HT1080 (cell line): ENCODE measurements around the gene MRPL24. TPM values are rescaled to one million over a fixed set of nuclear protein-coding genes. Genes with fewer than 3 reads are reported as not detected.

Source experiments
- DNase-seq: peaks from one replicate; pipeline ENCODE4 v3.0.0-alpha.2; 2015; ENCODE audit warnings: low read depth
- total RNA-seq: library from RNA; depleted of rRNA; stranded (reverse); fragments of >200 nt; shearing (Covaris generic); gene quantifications from 2 replicates; pipeline ENCODE4 v1.2.3, GENCODE V29; 2014; rRNA removed

Gene MRPL24
- total RNA-seq, 1 experiment from 2014 or later: 163 TPM

DNA sequence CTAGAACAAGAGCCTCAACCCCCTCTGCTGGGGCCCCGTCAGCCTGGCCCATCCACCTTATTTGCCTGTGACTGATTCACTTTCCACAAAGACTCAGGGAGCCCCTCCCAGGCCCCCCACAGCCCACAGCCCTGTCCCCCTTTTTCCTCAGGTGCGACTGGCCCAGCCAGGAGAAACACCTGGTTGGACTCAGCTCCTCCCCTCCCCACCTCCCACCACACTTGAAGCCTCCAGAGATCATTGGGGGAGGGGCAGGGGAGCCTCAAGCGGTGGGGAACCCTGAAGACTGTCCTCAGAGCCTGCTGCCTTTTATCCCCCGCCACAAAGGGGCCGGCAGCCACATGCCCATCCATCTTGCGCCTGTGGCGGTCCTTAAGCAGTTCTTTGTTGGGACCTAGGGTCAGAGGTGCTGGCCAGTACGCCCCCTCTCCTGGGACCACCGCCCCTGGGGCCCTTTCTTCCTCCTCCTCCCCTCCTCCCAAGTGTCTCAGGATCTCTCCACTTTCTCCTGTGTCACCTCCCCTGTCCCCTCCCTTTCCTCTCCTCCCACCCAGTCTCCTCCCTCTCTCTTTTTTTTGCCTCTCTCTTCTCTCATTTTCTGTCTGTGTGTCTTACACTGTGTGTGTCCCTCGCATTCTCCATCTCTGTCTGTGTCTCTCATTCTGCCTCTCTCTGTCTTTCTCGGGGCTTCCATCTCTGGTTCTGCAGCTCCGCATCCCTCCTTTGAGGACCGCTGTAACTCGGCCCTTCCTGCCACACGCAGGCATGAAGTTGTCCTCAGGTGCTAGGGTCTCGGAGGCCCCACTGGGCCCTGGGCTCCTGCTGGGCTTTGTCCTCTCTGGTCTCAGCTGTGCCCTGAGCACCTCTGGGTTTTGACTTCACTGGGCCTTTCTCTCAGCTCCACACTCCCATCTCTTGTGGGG, 47.7 kb downstream of the MRPL24 start:
- DNase-seq: no peak

DNA sequence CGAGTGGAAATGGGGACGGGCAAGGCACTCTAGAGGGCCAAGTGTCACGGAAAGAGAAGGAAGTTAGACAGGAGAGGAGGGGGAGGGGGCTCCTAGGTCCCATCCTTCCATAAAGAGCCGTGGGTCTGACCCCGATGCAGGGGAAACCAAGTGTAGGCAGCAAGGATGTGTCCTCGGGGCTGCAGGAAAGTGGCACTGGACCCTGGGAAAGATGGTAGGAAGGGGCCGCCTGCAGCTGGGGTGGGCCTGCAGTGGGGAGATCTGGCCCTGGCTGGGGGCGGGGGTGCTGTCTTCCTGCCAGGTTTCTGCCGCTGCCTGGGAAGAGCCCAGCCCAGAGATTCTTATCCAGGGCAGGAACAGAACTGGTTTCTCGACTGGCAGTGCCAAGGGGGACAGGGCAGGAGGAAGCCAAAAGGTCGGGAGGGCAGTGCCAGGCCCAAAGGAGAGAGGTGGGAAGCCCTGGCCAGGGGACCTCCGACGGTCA, 48.4 kb downstream of the MRPL24 start:
- DNase-seq: no peak

DNA sequence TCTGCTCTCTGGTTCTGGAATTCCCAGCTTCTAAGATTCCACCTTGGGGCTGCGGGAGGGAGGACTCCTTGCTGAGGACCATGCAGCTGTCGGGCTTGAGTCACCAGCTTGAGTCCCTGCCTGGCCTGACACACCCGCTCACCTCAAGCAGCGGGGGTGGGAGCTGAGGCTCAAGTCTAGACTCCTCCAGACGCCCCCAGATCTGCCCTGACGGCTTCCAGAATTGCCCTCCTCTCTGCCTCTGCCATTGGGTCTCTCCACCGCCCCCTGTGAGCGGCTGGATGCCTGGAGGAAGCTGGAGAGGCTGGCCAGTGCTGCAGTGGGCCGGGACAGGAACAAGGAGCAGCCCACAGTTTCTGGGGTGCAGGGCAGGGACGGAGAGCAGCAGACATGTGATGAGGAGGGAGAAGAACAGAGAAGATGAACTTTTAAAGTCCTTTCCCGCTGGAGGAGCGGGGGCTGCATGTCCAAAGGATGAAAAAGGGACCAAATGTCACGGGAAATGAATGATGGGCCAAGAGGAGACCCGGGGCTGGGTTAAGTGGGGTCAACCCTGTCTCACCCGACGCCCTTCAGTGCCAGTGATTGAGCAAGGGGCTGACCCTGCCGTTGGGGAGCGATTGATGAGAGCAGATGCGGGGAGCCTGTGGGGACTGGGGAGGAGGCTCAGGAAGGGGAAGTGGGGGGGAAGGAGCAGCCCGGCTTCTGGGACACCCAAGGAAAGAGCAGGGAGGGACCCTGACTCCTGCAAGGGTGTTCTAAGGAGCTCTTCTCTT, 49.0 kb downstream of the MRPL24 start:
- DNase-seq: peak; percentile 52

DNA sequence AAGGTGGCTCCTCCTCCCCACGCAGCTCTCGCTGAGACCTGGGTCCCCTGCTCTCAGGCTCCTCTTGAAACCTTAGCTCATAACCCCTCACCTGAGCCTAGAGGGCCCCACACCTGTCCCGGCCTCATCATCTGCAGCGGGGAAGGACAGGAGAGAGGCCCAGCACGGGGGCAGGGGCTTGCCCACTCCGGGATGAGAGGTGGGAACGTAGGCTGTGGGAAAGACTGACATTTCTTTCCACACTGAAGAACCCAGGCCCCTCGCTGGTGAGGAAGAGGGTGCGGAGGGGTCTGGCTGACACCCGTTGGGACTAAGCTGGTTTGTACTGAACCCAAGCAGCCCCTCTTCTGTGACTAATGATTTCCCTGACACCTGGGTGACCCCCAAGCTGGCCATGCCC, 49.7 kb downstream of the MRPL24 start:
- DNase-seq: no peak

DNA sequence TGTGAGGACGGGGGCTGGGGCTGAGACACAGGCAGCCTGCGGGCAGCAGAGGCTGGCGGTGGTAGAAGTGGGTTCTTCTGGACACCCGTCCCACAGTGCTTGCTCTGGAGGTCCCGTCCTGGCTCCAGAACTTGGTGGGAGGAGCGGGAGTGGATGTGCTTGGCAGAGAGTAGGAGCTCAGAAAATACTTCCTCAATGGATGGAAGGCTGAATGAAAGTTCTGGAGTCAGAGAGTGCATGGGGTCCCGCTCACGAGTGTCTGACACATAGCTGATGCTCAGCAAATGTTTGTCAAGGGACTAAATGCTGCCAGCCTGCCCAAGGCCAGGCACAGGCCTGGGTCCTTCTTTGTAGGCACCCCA, 50.2 kb downstream of the MRPL24 start:
- DNase-seq: no peak

DNA sequence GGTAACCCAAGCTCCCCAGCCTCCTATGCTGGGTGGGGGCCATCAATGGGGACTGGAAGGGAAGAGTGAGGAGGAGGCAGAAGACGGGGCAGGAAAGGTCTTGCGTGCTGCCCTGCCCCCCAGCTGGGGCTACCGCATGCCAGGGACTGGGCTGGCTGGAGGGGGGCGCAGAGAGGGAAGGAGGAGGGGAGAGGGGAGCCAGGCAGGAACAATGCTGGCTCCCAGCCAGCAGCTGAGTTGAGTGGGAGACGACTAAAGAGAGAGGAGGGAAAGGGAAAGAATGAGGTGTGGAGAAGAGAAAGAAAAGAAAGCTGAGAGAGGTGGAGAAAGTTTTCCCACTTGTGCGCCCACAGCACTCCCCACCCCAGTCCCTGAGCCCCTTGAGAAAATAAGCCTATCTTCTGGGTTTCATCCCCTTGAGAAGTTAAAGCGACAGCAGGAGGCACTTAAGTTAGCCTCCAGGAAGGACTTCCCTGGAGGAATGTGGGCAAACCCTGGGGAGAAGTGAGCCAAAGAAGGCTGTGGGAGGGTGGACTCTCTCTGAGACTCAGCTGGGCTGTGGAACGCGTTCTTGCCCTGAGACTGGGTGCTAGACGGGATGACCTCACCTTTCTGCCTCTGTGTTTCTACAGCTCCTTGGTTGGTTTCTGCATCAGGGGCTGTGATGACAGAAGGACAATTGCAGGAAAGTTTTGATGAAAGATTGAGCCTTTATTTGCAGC, 50.8 kb downstream of the MRPL24 start:
- peak; percentile 29 for DNase-seq

DNA sequence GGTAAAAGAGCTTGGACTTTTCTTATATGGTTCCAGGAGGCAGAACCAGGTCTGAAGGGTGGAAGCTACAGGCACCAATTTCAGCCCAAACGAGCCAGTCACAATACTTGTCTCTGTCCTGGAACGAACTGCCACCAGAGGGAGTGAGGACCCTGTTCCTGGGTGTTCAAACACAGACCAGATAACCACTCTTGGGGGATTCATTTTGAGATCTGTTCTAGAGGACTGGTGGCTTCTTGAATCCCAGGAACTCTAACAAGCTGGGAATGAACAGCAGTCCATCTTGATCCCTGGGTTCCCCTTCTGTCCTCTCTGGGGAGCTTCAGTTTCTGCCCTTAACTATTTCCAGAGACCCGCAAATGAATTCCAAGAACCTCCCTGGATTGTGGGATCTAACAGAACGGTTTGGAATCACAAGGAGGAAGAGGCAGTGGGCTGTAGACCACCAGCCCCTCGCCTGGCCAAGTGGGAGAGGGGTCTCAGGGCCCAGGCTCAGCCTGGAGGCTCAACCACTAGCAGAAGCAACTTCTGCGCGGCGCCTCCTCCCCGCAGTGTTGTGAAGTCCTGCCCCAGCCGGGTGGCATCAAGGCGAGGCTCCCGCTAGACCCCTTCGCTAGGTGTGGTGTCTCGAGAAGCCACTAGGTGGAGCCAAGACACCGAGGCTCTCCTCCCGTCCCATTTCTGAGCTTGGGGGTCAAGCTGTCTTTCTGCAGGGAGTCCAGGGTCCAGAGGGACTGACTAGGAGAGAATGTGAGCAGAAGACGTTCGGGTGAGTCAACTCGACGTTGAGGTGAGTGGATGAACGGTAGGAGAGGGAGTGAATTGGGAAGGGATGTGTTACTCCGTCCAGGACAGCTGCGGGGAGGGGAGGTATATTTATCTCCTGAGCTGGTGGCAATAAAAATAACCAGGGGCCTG, 51.6 kb downstream of the MRPL24 start:
- DNase-seq: peak; percentile 88

Other genes with a start within 250 kb of the MRPL24 start
- 21.6 and 27.9 TPM in 2 replicates for gene MEF2D, start 240.3 kb downstream of the MRPL24 start, total RNA-seq
- gene IQGAP3, start 168.5 kb downstream of the MRPL24 start, total RNA-seq: 39.5 and 41.8 TPM in 2 replicates
- gene TTC24, start 161.4 kb downstream of the MRPL24 start, total RNA-seq: not detected in 2 replicates
- gene NAXE, start 149.3 kb downstream of the MRPL24 start, total RNA-seq: 106 and 116 TPM in 2 replicates
- 42.5 and 52.7 TPM in 2 replicates for gene GPATCH4, start 139.6 kb downstream of the MRPL24 start, total RNA-seq
- not detected in 2 replicates for gene HAPLN2, start 121.7 kb downstream of the MRPL24 start, total RNA-seq
- 0.03 TPM in 1 of 2 replicates, not detected in the other for gene BCAN, start 99.0 kb downstream of the MRPL24 start, total RNA-seq
- gene NES, start 63.7 kb downstream of the MRPL24 start, total RNA-seq: 0.03 and 0.13 TPM in 2 replicates
- 6.0 and 8.6 TPM in 2 replicates for gene CRABP2, start 35.5 kb downstream of the MRPL24 start, total RNA-seq
- gene METTL25B, start 12.6 kb downstream of the MRPL24 start, total RNA-seq: 10.9 and 15.7 TPM in 2 replicates
- 27.6 and 39.8 TPM in 2 replicates for gene ISG20L2, start 12.3 kb downstream of the MRPL24 start, total RNA-seq
- 522 and 576 TPM in 2 replicates for gene HDGF, start 10.6 kb upstream of the MRPL24 start, total RNA-seq
- gene PRCC, start 26.4 kb upstream of the MRPL24 start, total RNA-seq: 69.5 and 122 TPM in 2 replicates
- 4.6 and 8.2 TPM in 2 replicates for gene SH2D2A, start 75.8 kb upstream of the MRPL24 start, total RNA-seq
- not detected in 2 replicates for gene INSRR, start 118.0 kb upstream of the MRPL24 start, total RNA-seq
- 0.60 and 1.3 TPM in 2 replicates for gene NTRK1, start 119.8 kb upstream of the MRPL24 start, total RNA-seq
- gene PEAR1, start 152.6 kb upstream of the MRPL24 start, total RNA-seq: 4.1 and 5.2 TPM in 2 replicates
- gene LRRC71, start 179.5 kb upstream of the MRPL24 start, total RNA-seq: not detected in 2 replicates